Neural progenitor cell (in vitro differentiated cells): Measurements from ENCODE around the gene FAM110C. TPM values are rescaled to one million over a fixed set of nuclear protein-coding genes. Genes with fewer than 3 reads are reported as not detected.

Source experiments
- DNase-seq: peaks from one replicate; pipeline ENCODE4 v3.0.0-alpha.2; 2016; ENCODE audit warnings: low spot score
- H2AFZ ChIP-seq: fragments of 200-600 bp; sonication (generic); replicated peaks from 2 replicates; pipeline ENCODE4 v1.6.1; 2016; ENCODE audit warnings: antibody characterized with exemption
- H3F3A ChIP-seq: fragments of 200-600 bp; sonication (generic); 2 replicates; pipeline ENCODE4 v1.6.1; 2016; ENCODE audit warnings: antibody characterized with exemption, low read depth
- H3K27ac ChIP-seq: fragments of 200-600 bp; sonication (generic); 2 replicates; pipeline ENCODE4 v1.5.1; 2016; ENCODE audit warnings: mild to moderate bottlenecking
- H3K27me3 ChIP-seq: fragments of 200-600 bp; sonication (generic); 2 replicates; pipeline ENCODE4 v1.6.1; 2016; ENCODE audit warnings: mild to moderate bottlenecking, moderate library complexity
- H3K36me3 ChIP-seq: fragments of 200-600 bp; sonication (generic); 2 replicates; pipeline ENCODE4 v1.5.1; 2016
- H3K4me1 ChIP-seq: fragments of 200-600 bp; sonication (generic); 2 replicates; pipeline ENCODE4 v1.6.1; 2016; ENCODE audit warnings: mixed run types
- H3K4me2 ChIP-seq: fragments of 200-600 bp; sonication (generic); 2 replicates; pipeline ENCODE4 v1.6.1; 2016
- H3K4me3 ChIP-seq: fragments of 200-600 bp; sonication (generic); 2 replicates; pipeline ENCODE4 v1.5.1; 2016
- H3K79me2 ChIP-seq: fragments of 200-600 bp; sonication (generic); 2 replicates; pipeline ENCODE4 v1.6.1; 2016; ENCODE audit warnings: low read depth
- H3K9ac ChIP-seq: fragments of 200-600 bp; sonication (generic); 2 replicates; pipeline ENCODE4 v1.6.1; 2016
- H3K9me3 ChIP-seq: fragments of 200-600 bp; sonication (generic); 2 replicates; pipeline ENCODE4 v1.5.1; 2016; ENCODE audit warnings: low read depth
- H4K20me1 ChIP-seq: fragments of 200-600 bp; sonication (generic); 2 replicates; pipeline ENCODE4 v1.6.1; 2016; ENCODE audit warnings: low read depth
- H3K27ac Mint-ChIP-seq: 3 replicates; pipeline ENCODE4 v1.8.0; 2021; ENCODE audit warnings: mixed read lengths
- H3K27me3 Mint-ChIP-seq: 2 replicates; pipeline ENCODE4 v1.8.0; 2022; ENCODE audit warnings: low read depth, mild to moderate bottlenecking, inconsistent platforms, moderate library complexity, mixed read lengths; ENCODE audit not compliant: insufficient read depth
- H3K36me3 Mint-ChIP-seq: 3 replicates; pipeline ENCODE4 v1.8.0; 2021; ENCODE audit warnings: mixed read lengths
- H3K4me1 Mint-ChIP-seq: 3 replicates; pipeline ENCODE4 v1.8.0; 2021; ENCODE audit warnings: mixed read lengths
- H3K4me3 Mint-ChIP-seq: 3 replicates; pipeline ENCODE4 v1.8.0; 2021; ENCODE audit warnings: mild to moderate bottlenecking, moderate library complexity, mixed read lengths
- H3K9me3 Mint-ChIP-seq: 3 replicates; pipeline ENCODE4 v1.8.0; 2020; ENCODE audit warnings: mixed read lengths
- CTCF ChIP-seq: fragments of 200-600 bp; sonication (generic); IDR thresholded peaks from 2 replicates; pipeline ENCODE4 v1.5.1; 2017; ENCODE audit warnings: antibody characterized with exemption, mild to moderate bottlenecking
- EZH2 ChIP-seq: fragments of 200-600 bp; sonication (generic); IDR thresholded peaks from 2 replicates; pipeline ENCODE4 v1.6.1; 2017; ENCODE audit warnings: antibody characterized with exemption, mild to moderate bottlenecking, moderate library complexity
- EZH2phosphoT487 ChIP-seq: fragments of 200-600 bp; sonication (generic); IDR thresholded peaks from 2 replicates; pipeline ENCODE4 v1.6.1; 2017; ENCODE audit warnings: antibody characterized with exemption
- total RNA-seq: library from RNA; depleted of rRNA; stranded (reverse); fragments of >200 nt; gene quantifications from 2 replicates; pipeline ENCODE4 v1.2.3, GENCODE V29; 2015; ENCODE audit warnings: low replicate concordance

The FAM110C gene
- total RNA-seq, 1 donor from 2014 or later, result 0.65 TPM

GRCh38 chr2:51613-52012, 5.3 kb upstream of the FAM110C start:
- Mint-ChIP-seq H3K4me1 (peaks cover 7% of the 10 kb centered on the region), H3K9me3 (no peaks in the 10 kb centered on the region), H3K36me3 (peaks cover 2% of the 10 kb centered on the region), H3K27me3 (peaks cover 14% of the 10 kb centered on the region), H3K4me3 (no peak overlapping the region), H3K27ac (no peak overlapping the region)
- Histone ChIP-seq H2AFZ (no peak overlapping the region), H3K4me2 (no peak overlapping the region), H3K4me3 (no peak overlapping the region), H3K9ac (no peak overlapping the region), H3K36me3 (no peaks in the 10 kb centered on the region), H3K79me2 (no peaks in the 10 kb centered on the region), H4K20me1 (no peaks in the 10 kb centered on the region), H3K4me1 (peaks cover 5% of the 10 kb centered on the region), H3K9me3 (no peaks in the 10 kb centered on the region), H3K27me3 (peaks cover 32% of the 10 kb centered on the region), H3F3A (peaks cover 9% of the 10 kb centered on the region), H3K27ac (no peak overlapping the region)
- no peak for TF ChIP-seq EZH2phosphoT487
- TF ChIP-seq EZH2, result no peak
- no peak for TF ChIP-seq CTCF
- no peak for DNase-seq

- Histone ChIP-seq H2AFZ (no peak overlapping the region), H4K20me1 (peaks cover 9% of the 10 kb centered on the region), H3K36me3 (no peaks in the 10 kb centered on the region), H3K4me3 (no peak overlapping the region), H3K9ac (no peak overlapping the region), H3K27me3 (peaks cover 71% of the 10 kb centered on the region), H3K4me1 (peaks cover 5% of the 10 kb centered on the region), H3F3A (peaks cover 19% of the 10 kb centered on the region), H3K27ac (no peak overlapping the region), H3K4me2 (no peak overlapping the region), H3K9me3 (no peaks in the 10 kb centered on the region), H3K79me2 (no peaks in the 10 kb centered on the region)
- H3K9me3 Mint-ChIP-seq, result no peaks in the 10 kb centered on the region
- peaks cover 13% of the 10 kb centered on the region for H3K4me1 Mint-ChIP-seq
- no peak for TF ChIP-seq CTCF
- no peak for TF ChIP-seq EZH2phosphoT487
- TF ChIP-seq EZH2, result no peak
- peaks cover 29% of the 10 kb centered on the region for H3K27me3 Mint-ChIP-seq
- peaks cover 2% of the 10 kb centered on the region for H3K36me3 Mint-ChIP-seq
- H3K4me3 Mint-ChIP-seq, result peak overlapping the region; percentile 89
- no peak for DNase-seq
- no peak overlapping the region for H3K27ac Mint-ChIP-seq
These were observed 1.4 kb upstream of the FAM110C start for GRCh38 chr2:47737-48136.

- Mint-ChIP-seq H3K36me3 (peaks cover 2% of the 10 kb centered on the region), H3K27ac (no peak overlapping the region), H3K9me3 (no peaks in the 10 kb centered on the region), H3K27me3 (peaks cover 29% of the 10 kb centered on the region), H3K4me3 (peak overlapping the region; percentile 89), H3K4me1 (peaks cover 13% of the 10 kb centered on the region)
- Histone ChIP-seq H4K20me1 (peaks cover 9% of the 10 kb centered on the region), H3K36me3 (no peaks in the 10 kb centered on the region), H3F3A (peaks cover 19% of the 10 kb centered on the region), H3K9ac (no peak overlapping the region), H3K4me1 (peaks cover 5% of the 10 kb centered on the region), H3K27ac (no peak overlapping the region), H2AFZ (no peak overlapping the region), H3K9me3 (no peaks in the 10 kb centered on the region), H3K4me3 (peak overlapping the region; percentile 63), H3K79me2 (no peaks in the 10 kb centered on the region), H3K4me2 (peak overlapping the region; percentile 73), H3K27me3 (peaks cover 73% of the 10 kb centered on the region)
- no peak for TF ChIP-seq EZH2phosphoT487
- no peak for TF ChIP-seq CTCF
- no peak for TF ChIP-seq EZH2
- no peak for DNase-seq
These were observed 1.0 kb upstream of the FAM110C start for GRCh38 chr2:47346-47725.

- peaks cover 73% of the 10 kb centered on the region for H3K27me3 ChIP-seq
- H3K4me2 ChIP-seq, result peak overlapping the region; percentile 73
- peak overlapping the region; percentile 76 for H3K4me3 Mint-ChIP-seq
These were observed 204 bp downstream of the FAM110C start for GRCh38 chr2:46131-46470.

More at GRCh38 chr2:46131-46470, 204 bp downstream of the FAM110C start:
- peak; percentile 46 for TF ChIP-seq EZH2phosphoT487
- TF ChIP-seq EZH2, result peak; percentile 60
- TF ChIP-seq CTCF, result no peak
- no peaks in the 10 kb centered on the region for H3K79me2 ChIP-seq
- Mint-ChIP-seq H3K27me3 (peaks cover 29% of the 10 kb centered on the region), H3K9me3 (no peaks in the 10 kb centered on the region), H3K36me3 (peaks cover 2% of the 10 kb centered on the region), H3K27ac (no peak overlapping the region), H3K4me1 (peaks cover 13% of the 10 kb centered on the region)
- H3K4me3 ChIP-seq, result peak overlapping the region; percentile 63
- no peaks in the 10 kb centered on the region for H3K36me3 ChIP-seq
- H3F3A ChIP-seq, result peaks cover 19% of the 10 kb centered on the region
- DNase-seq, result peak; percentile 59
- H3K9me3 ChIP-seq, result no peaks in the 10 kb centered on the region
- no peak overlapping the region for H3K9ac ChIP-seq
- peaks cover 9% of the 10 kb centered on the region for H4K20me1 ChIP-seq
- H3K4me1 ChIP-seq, result peaks cover 5% of the 10 kb centered on the region
- H2AFZ ChIP-seq, result peak overlapping the region; percentile 100
- no peak overlapping the region for H3K27ac ChIP-seq
